ENCODE data around the gene ARHGDIG.

The ARHGDIG gene

GRCh38 chr16:314351-314750 lies 34.0 kb downstream of the ARHGDIG start:
- TF ChIP-seq FOXP2 (optimal IDR thresholded peaks at IDR 0.05; ENCODE audit: borderline replicate concordance, extremely low read depth, extremely low read length, insufficient read depth) (no peak), POLR2AphosphoS5 (IDR thresholded peaks at IDR 0.05; ENCODE audit: low read depth, low read length) (no peak), REST (IDR thresholded peaks at IDR 0.05; ENCODE audit: insufficient read depth in 1 of 2, low read depth in 2 of 2, low read length in 2 of 2) (no peak), SIN3A (IDR thresholded peaks at IDR 0.05; ENCODE audit: borderline replicate concordance, insufficient read depth, low read length) (no peak), TAF1 (IDR thresholded peaks at IDR 0.05; ENCODE audit: borderline replicate concordance, insufficient read depth, low read length) (no peak)

GRCh38 chr16:314795-315299 lies 34.5 kb downstream of the ARHGDIG start:
- TF ChIP-seq POLR2AphosphoS5 (IDR thresholded peaks at IDR 0.05; ENCODE audit: low read depth, low read length) (no peak), FOXP2 (optimal IDR thresholded peaks at IDR 0.05; ENCODE audit: borderline replicate concordance, extremely low read depth, extremely low read length, insufficient read depth) (no peak), REST (IDR thresholded peaks at IDR 0.05; ENCODE audit: insufficient read depth in 1 of 2, low read depth in 2 of 2, low read length in 2 of 2) (no peak), TAF1 (IDR thresholded peaks at IDR 0.05; ENCODE audit: borderline replicate concordance, insufficient read depth, low read length) (no peak), SIN3A (IDR thresholded peaks at IDR 0.05; ENCODE audit: borderline replicate concordance, insufficient read depth, low read length) (no peak)

- TF ChIP-seq REST (IDR thresholded peaks at IDR 0.05; ENCODE audit: insufficient read depth in 1 of 2, low read depth in 2 of 2, low read length in 2 of 2) (no peak), POLR2AphosphoS5 (IDR thresholded peaks at IDR 0.05; ENCODE audit: low read depth, low read length) (no peak), SIN3A (IDR thresholded peaks at IDR 0.05; ENCODE audit: borderline replicate concordance, insufficient read depth, low read length) (no peak), FOXP2 (optimal IDR thresholded peaks at IDR 0.05; ENCODE audit: borderline replicate concordance, extremely low read depth, extremely low read length, insufficient read depth) (no peak), TAF1 (IDR thresholded peaks at IDR 0.05; ENCODE audit: borderline replicate concordance, insufficient read depth, low read length) (no peak)
These were observed 36.5 kb downstream of the ARHGDIG start for GRCh38 chr16:316741-317464.

- no peak for TF ChIP-seq FOXP2 (optimal IDR thresholded peaks at IDR 0.05; ENCODE audit: borderline replicate concordance, extremely low read depth, extremely low read length, insufficient read depth)
- no peak for TF ChIP-seq POLR2AphosphoS5 (IDR thresholded peaks at IDR 0.05; ENCODE audit: low read depth, low read length)
These were observed 37.2 kb downstream of the ARHGDIG start for GRCh38 chr16:317583-317982.

- TF ChIP-seq TAF1 (IDR thresholded peaks at IDR 0.05; ENCODE audit: borderline replicate concordance, insufficient read depth, low read length) (no peak), FOXP2 (optimal IDR thresholded peaks at IDR 0.05; ENCODE audit: borderline replicate concordance, extremely low read depth, extremely low read length, insufficient read depth) (no peak), POLR2AphosphoS5 (IDR thresholded peaks at IDR 0.05; ENCODE audit: low read depth, low read length) (no peak), SIN3A (IDR thresholded peaks at IDR 0.05; ENCODE audit: borderline replicate concordance, insufficient read depth, low read length) (no peak), REST (IDR thresholded peaks at IDR 0.05; ENCODE audit: insufficient read depth in 1 of 2, low read depth in 2 of 2, low read length in 2 of 2) (no peak)
These were observed 38.2 kb downstream of the ARHGDIG start for GRCh38 chr16:318628-319027.
